Activated CD8-positive, alpha-beta memory T cell treated with anti-CD3 and anti-CD28 coated beads, Interleukin-2, amount 10 ng/mL, durations not matched to agents 7 days and 5 days (primary cell): ENCODE results near the gene ABCA12. TPM values are rescaled to one million over a fixed set of nuclear protein-coding genes. Genes with fewer than 3 reads are reported as not detected.

ENCODE experiments used
- ATAC-seq: fragments of 150-1000 bp; cut with Tn5 transposase; one replicate; pipeline ENCODE4 v1.10.0; 2021; ENCODE audit warnings: moderate library complexity
- CTCF ChIA-PET: fragments of 350-600 bp; sonication (Branson Sonifier 250); formaldehyde crosslinking; loops from one replicate; lab custom pipeline; 2021; ENCODE audit warnings: antibody characterized with exemption; lab: Charles Lee
- DNase-seq: peaks from one replicate; pipeline ENCODE4 v3.0.0-alpha.2; 2020
- H3K27ac Mint-ChIP-seq: one replicate; pipeline ENCODE4 v1.8.0; 2021; ENCODE audit warnings: mild to moderate bottlenecking, mixed read lengths
- H3K27me3 Mint-ChIP-seq: one replicate; pipeline ENCODE4 v1.8.0; 2021; ENCODE audit warnings: mixed read lengths
- H3K36me3 Mint-ChIP-seq: one replicate; pipeline ENCODE4 v1.8.0; 2021; ENCODE audit warnings: mild to moderate bottlenecking, mixed read lengths
- H3K4me1 Mint-ChIP-seq: one replicate; pipeline ENCODE4 v1.8.0; 2021; ENCODE audit warnings: mixed read lengths
- H3K4me3 Mint-ChIP-seq: one replicate; pipeline ENCODE4 v1.8.0; 2021; ENCODE audit warnings: mild to moderate bottlenecking, moderate library complexity, mixed read lengths
- H3K9me3 Mint-ChIP-seq: one replicate; pipeline ENCODE4 v1.8.0; 2022; ENCODE audit warnings: low read depth, mixed read lengths
- total RNA-seq, 2 experiments: library from RNA; stranded (reverse); gene quantifications; one replicate each; pipeline ENCODE4 v1.2.3, GENCODE V29; 2021

ABCA12 gene
- total RNA-seq, 2 experiments from 2014 or later: not detected

DNA sequence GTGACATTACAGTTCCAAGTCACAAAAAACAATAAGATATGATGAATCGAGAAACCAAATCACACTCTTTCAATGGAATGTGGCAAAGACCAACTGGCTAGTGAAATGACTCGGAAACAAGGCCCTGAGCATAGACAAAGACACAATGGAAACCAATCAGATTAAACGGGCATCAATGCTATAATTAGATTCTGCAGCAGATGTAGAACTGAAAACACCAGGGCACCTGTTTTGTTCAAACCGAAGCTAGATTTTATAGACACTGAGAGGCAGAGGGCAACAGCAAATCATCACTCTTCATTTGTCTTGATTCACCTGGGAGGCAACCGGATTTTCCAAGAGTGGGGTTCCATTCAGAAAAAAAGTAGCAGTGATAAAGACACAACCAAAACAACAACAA, 236.1 kb downstream of the ABCA12 start:
- Mint-ChIP-seq H3K4me1 (no peaks in the 10 kb centered on the region), H3K36me3 (no peaks in the 10 kb centered on the region), H3K27ac (no peak overlapping the region), H3K9me3 (no peaks in the 10 kb centered on the region), H3K27me3 (peaks cover 2% of the 10 kb centered on the region), H3K4me3 (no peak overlapping the region)
- no peak for DNase-seq
- CTCF ChIA-PET: no interaction called here
- ATAC-seq: no peak

DNA sequence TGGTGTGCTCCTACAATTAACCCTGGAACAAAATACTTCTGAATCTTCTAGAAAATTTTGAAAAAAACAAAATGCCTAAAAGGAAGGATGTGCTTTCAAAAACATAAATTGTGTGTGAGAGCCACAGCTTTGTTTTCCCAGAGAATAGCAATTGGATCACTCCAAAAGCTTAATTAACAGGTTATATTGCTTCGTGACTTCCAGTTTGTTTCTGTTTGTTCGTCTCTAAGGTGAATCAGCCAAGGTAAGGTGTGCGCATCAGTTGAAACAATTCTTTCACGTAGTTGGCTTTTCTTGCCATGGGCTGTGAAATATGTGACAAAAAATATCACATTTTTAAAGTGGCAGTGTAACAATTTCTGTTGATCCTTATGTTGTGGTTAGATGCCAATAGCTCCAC, 238.7 kb downstream of the ABCA12 start:
- Mint-ChIP-seq H3K36me3 (no peaks in the 10 kb centered on the region), H3K27me3 (peaks cover 2% of the 10 kb centered on the region), H3K9me3 (no peaks in the 10 kb centered on the region), H3K4me3 (no peak overlapping the region), H3K4me1 (no peaks in the 10 kb centered on the region), H3K27ac (no peak overlapping the region)
- ATAC-seq (no peak), DNase-seq (no peak)
- CTCF ChIA-PET: no interaction called here

- Mint-ChIP-seq H3K4me1 (no peaks in the 10 kb centered on the region), H3K27me3 (no peaks in the 10 kb centered on the region), H3K4me3 (no peak overlapping the region), H3K27ac (no peak overlapping the region), H3K9me3 (no peaks in the 10 kb centered on the region), H3K36me3 (no peaks in the 10 kb centered on the region)
- ATAC-seq (no peak), DNase-seq (no peak)
- CTCF ChIA-PET: no interaction called here
These were observed 242.2 kb downstream of the ABCA12 start for GRCh38 chr2:214896274-214896673.

DNA sequence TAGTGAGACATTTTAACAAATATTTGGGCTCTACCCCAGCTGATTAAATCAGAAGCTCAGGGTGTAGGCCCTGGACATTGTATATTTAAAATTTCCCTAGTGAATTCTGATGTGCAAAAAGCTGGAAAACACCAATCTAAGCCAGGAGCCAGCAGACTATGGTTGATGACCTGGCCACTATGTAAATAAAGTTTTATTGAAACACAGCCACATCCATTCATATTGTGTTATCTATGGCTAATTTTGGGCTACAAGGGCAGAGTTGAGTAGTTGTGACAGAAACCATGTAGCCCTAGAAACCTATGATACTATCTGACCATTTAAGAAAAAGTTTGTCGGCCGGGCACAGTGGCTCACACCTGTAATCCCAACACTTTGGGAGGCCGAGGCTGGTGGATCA, 243.0 kb downstream of the ABCA12 start:
- no peak overlapping the region for H3K4me3 Mint-ChIP-seq
- H3K27ac Mint-ChIP-seq: no peak overlapping the region
- no peak for DNase-seq
- no peak for ATAC-seq
- no peaks in the 10 kb centered on the region for H3K36me3 Mint-ChIP-seq
- no peaks in the 10 kb centered on the region for H3K4me1 Mint-ChIP-seq
- H3K9me3 Mint-ChIP-seq: no peaks in the 10 kb centered on the region
- no peaks in the 10 kb centered on the region for H3K27me3 Mint-ChIP-seq
- CTCF ChIA-PET: no interaction called here

DNA sequence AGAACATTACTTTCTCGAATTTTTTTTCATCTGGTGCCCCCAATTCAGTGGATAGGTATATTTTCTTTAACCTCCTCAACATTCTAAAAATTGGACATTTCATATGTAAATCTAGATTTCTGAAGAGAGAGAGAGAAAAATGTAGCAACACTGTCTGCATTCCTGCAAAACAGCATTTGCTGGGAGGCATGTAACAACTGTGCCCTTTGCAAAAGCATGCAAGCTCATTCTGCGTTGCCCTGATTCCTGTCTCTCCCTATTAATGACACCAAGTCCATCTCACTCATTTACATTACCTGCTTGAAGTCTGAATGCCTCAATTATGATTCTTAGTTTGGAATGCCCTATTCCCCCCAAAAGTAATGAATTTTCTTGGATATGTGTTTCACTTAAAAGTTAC, 249.1 kb downstream of the ABCA12 start:
- ATAC-seq (no peak), DNase-seq (no peak)
- no peak overlapping the region for H3K4me3 Mint-ChIP-seq
- no peaks in the 10 kb centered on the region for H3K4me1 Mint-ChIP-seq
- no peaks in the 10 kb centered on the region for H3K36me3 Mint-ChIP-seq
- CTCF ChIA-PET: no interaction called here
- no peak overlapping the region for H3K27ac Mint-ChIP-seq
- H3K9me3 Mint-ChIP-seq: no peaks in the 10 kb centered on the region
- H3K27me3 Mint-ChIP-seq: no peaks in the 10 kb centered on the region

GRCh38 chr2:214881647-214882202, 256.7 kb downstream of the ABCA12 start:
- no peak for DNase-seq
- Mint-ChIP-seq H3K27ac (no peak overlapping the region), H3K9me3 (no peaks in the 10 kb centered on the region), H3K27me3 (no peaks in the 10 kb centered on the region), H3K4me3 (no peak overlapping the region), H3K36me3 (no peaks in the 10 kb centered on the region), H3K4me1 (no peaks in the 10 kb centered on the region)
- no peak for ATAC-seq
- CTCF ChIA-PET: no interaction called here

Other genes with a start within 250 kb of the ABCA12 start
- gene ATIC, start 173.4 kb upstream of the ABCA12 start, total RNA-seq: 100 to 1,000 TPM; 166 to 224 TPM